T-helper 2 cell (primary cell): ENCODE measurements around the gene UBAC1.

Experiments used
- DNase-seq, 5 experiments: peaks; one replicate each; pipeline versions ENCODE4 v3.0.0 to v3.0.0-alpha.2; 2012 to 2022
- total RNA-seq, 2 donors: gene quantifications; one replicate each; lab custom pipeline; 2026; lab: John Stamatoyannopoulos, UW

Gene UBAC1
- total RNA-seq: 24.0 to 24.2 reads per million in 2 donors

- DNase-seq: peak; percentile 89 to 98 (median 93)
Measured at GRCh38 chr9:135961277-135961715, at the start of gene UBAC1. UBAC1 (minus strand) TSS chr9:135961373; CDS start chr9:135961162, 211 bp downstream.

- DNase-seq: no peak
Measured at GRCh38 chr9:136010615-136011361, 49.6 kb upstream of the UBAC1 start.

GRCh38 chr9:136010176-136010575, 49.0 kb upstream of the UBAC1 start:
- no peak for DNase-seq

- no peak for DNase-seq
Measured at GRCh38 chr9:136009516-136009915, 48.3 kb upstream of the UBAC1 start.

- DNase-seq: no peak
Measured at GRCh38 chr9:136008693-136008997, 47.5 kb upstream of the UBAC1 start.

- DNase-seq: no peak
Measured at GRCh38 chr9:136007934-136008692, 46.9 kb upstream of the UBAC1 start.

- DNase-seq: no peak
Measured at GRCh38 chr9:136007276-136007933, 46.2 kb upstream of the UBAC1 start.

- no peak for DNase-seq
Measured at GRCh38 chr9:136006169-136006568, 45.0 kb upstream of the UBAC1 start.

GRCh38 chr9:136004712-136005111, 43.5 kb upstream of the UBAC1 start:
- DNase-seq: no peak

GRCh38 chr9:136004219-136004618, 43.0 kb upstream of the UBAC1 start:
- DNase-seq: no peak

GRCh38 chr9:136003411-136004218, 42.4 kb upstream of the UBAC1 start:
- no peak for DNase-seq

GRCh38 chr9:136002881-136003280, 41.7 kb upstream of the UBAC1 start:
- DNase-seq: no peak

GRCh38 chr9:136002215-136002614, 41.0 kb upstream of the UBAC1 start:
- DNase-seq: no peak

- no peak for DNase-seq
Measured at GRCh38 chr9:136001231-136001630, 40.1 kb upstream of the UBAC1 start.

- DNase-seq: no peak
Measured at GRCh38 chr9:135998410-135999071, 37.4 kb upstream of the UBAC1 start.

GRCh38 chr9:135998016-135998380, 36.8 kb upstream of the UBAC1 start:
- no peak for DNase-seq

- no peak for DNase-seq
Measured at GRCh38 chr9:135997090-135998015, 36.2 kb upstream of the UBAC1 start.

GRCh38 chr9:135995816-135996215, 34.6 kb upstream of the UBAC1 start:
- no peak for DNase-seq

- DNase-seq: peak in 1 of 5 experiments; percentile 18
Measured at GRCh38 chr9:135994501-135995192, 33.5 kb upstream of the UBAC1 start.

- no peak for DNase-seq
Measured at GRCh38 chr9:135993765-135994500, 32.8 kb upstream of the UBAC1 start.
